ENCODE results near the gene APC2. TPM values are rescaled to one million over a fixed set of nuclear protein-coding genes. Genes with fewer than 3 reads are reported as not detected.

APC2 gene
- total RNA-seq, 4 donors from 2014 or later = 0.11 to 1.1 (median 0.23) TPM; not detected in 1

DNA sequence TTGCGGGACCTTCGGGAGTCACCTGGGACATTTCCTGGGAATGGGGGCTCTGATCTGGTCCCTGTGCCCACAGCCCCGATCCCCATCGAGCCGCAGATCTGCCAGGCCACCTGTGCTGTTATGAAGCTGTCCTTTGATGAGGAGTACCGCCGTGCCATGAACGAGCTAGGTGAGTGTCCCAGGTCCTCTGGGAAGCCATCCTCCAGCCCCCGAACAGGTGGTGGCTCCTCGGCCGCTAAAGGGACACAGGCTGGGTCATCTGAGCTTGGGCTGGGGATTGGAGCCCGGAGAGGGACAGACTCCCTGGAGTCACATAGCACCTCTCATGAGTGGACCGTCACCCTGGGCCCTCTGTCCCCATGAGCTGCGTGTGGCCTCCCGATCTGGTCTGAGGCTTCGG is 8.0 kb downstream of the APC2 start:
- 76 to 82% methylated on average over 9 to 14 of the region's 16 CpGs for WGBS, 2 donors
- DNase-seq (ENCODE audit: low spot score in 2 of 2) = no peak

DNA sequence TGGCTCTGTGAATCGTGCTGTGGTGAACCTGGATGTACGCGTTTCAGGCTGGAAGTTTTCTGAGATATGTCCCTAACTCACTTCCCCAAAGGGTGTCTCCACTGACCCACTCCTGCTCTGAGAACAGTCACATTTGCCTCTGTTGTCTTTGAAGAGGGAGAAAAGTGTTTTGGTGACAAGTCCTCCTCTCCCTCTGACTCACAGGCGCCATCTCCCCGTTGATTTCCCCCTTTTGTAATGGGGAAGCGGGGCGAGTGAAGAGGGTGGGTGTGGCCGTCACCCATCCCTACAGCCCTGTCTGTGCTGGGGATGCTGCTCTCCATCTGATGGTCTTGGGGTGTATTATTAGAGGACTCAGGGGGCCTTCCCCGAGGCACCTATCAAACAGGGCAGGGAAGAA is 9.6 kb downstream of the APC2 start:
- no peak for DNase-seq (ENCODE audit: low spot score in 2 of 2)
- intact Hi-C loops (cut with DNase I; ENCODE audit: low total_unique reads) = no loop called here
- TF ChIP-seq, protein P1, sequence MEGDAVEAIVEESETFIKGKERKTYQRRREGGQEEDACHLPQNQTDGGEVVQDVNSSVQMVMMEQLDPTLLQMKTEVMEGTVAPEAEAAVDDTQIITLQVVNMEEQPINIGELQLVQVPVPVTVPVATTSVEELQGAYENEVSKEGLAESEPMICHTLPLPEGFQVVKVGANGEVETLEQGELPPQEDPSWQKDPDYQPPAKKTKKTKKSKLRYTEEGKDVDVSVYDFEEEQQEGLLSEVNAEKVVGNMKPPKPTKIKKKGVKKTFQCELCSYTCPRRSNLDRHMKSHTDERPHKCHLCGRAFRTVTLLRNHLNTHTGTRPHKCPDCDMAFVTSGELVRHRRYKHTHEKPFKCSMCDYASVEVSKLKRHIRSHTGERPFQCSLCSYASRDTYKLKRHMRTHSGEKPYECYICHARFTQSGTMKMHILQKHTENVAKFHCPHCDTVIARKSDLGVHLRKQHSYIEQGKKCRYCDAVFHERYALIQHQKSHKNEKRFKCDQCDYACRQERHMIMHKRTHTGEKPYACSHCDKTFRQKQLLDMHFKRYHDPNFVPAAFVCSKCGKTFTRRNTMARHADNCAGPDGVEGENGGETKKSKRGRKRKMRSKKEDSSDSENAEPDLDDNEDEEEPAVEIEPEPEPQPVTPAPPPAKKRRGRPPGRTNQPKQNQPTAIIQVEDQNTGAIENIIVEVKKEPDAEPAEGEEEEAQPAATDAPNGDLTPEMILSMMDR (IDR thresholded peaks at IDR 0.05) = no peak
- no peak for TF ChIP-seq POLR2A (IDR thresholded peaks at IDR 0.05)
- no peak overlapping the region for H3K4me3 ChIP-seq (ENCODE audit: low read depth, poor library complexity, severe bottlenecking)
- WGBS, 2 donors = 76% methylated on average over 9 of the region's 9 CpGs

More for the DNA sequence above, 8.0 kb downstream of the APC2 start:
- H3K4me3 ChIP-seq (ENCODE audit: low read depth, poor library complexity, severe bottlenecking) = no peak overlapping the region
- intact Hi-C loops (cut with DNase I; ENCODE audit: low total_unique reads) = no loop called here
- TF ChIP-seq, protein P1 (IDR thresholded peaks at IDR 0.05) = no peak
- TF ChIP-seq POLR2A (IDR thresholded peaks at IDR 0.05) = no peak

DNA sequence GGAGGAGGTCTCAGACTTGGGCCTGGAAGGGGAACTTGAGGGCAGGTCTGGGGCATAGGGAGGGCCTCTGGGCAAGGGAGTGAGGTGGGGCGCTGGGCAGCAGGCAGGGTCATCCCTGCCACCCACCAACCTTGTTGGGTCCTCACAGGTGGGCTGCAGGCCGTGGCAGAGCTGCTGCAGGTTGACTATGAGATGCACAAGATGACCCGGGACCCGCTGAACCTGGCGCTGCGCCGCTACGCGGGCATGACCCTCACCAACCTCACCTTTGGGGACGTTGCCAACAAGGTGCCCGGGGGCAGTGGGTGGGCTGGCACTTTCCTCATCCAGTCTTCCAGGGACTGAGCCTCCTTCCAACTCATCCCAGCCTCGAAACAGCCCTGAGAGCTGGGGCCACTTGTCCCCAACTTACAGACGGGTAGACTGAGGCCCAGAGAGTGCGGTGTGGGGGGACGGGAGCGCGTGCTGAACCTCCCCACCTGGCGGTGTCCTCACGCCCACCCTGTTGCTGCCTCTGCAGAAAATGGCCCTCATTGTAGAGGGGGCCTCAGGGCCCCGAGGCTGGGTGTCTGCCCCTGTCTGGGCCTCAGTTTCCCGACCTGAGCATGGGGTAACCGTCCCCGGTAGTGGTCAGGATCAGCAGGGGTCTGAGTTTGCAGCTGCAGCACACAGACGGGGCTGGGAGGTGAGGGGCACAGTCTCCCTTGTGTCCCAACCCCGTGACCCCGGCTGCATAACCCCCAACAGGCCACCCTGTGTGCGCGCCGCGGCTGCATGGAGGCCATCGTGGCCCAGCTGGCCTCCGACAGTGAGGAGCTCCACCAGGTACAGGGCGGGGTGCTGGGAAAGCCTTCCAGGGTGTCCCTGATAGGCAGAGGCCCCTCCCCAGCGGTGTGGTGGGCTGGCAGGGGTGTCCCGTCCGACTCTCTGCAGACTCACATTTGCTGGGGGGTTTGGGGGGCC is 10.4 kb downstream of the APC2 start:
- no peak for TF ChIP-seq POLR2A (IDR thresholded peaks at IDR 0.05)
- TF ChIP-seq, protein P1 (IDR thresholded peaks at IDR 0.05) = no peak
- intact Hi-C loops (cut with DNase I; ENCODE audit: low total_unique reads) = no loop called here
- no peak overlapping the region for H3K4me3 ChIP-seq (ENCODE audit: low read depth, poor library complexity, severe bottlenecking)
- WGBS, 2 donors = 91 to 92% methylated on average over 20 to 23 of the region's 36 CpGs
- no peak for DNase-seq (ENCODE audit: low spot score in 2 of 2)

- TF ChIP-seq, protein P1 (IDR thresholded peaks at IDR 0.05) = no peak
- TF ChIP-seq POLR2A (IDR thresholded peaks at IDR 0.05) = no peak
- no peak overlapping the region for H3K4me3 ChIP-seq (ENCODE audit: low read depth, poor library complexity, severe bottlenecking)
- intact Hi-C loops (cut with DNase I; ENCODE audit: low total_unique reads) = no loop called here
- 94 to 95% methylated on average over 10 to 24 of the region's 24 CpGs for WGBS, 2 donors
- DNase-seq (ENCODE audit: low spot score in 2 of 2) = no peak
Measured at GRCh38 chr19:1461862-1462261, 11.9 kb downstream of the APC2 start.

DNA sequence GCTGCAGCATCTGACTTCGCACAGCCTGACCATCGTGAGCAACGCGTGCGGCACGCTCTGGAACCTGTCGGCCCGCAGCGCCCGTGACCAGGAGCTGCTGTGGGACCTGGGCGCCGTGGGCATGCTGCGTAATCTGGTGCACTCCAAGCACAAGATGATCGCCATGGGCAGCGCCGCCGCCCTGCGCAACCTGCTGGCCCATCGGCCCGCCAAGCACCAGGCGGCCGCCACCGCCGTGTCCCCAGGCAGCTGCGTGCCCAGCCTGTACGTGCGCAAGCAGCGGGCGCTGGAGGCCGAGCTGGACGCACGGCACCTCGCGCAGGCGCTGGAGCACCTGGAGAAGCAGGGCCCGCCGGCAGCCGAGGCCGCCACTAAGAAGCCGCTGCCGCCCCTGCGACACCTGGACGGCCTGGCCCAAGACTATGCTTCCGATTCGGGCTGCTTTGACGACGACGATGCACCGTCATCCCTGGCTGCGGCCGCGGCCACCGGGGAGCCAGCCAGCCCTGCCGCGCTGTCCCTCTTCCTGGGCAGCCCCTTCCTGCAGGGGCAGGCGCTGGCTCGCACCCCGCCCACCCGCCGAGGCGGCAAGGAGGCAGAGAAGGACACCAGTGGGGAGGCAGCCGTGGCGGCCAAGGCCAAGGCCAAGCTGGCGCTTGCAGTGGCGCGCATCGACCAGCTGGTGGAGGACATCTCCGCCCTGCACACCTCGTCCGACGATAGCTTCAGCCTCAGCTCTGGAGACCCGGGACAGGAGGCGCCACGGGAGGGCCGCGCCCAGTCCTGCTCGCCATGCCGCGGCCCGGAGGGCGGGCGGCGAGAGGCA is 15.5 kb downstream of the APC2 start:
- no peak overlapping the region for H3K4me3 ChIP-seq (ENCODE audit: low read depth, poor library complexity, severe bottlenecking)
- intact Hi-C loops (cut with DNase I; ENCODE audit: low total_unique reads) = no loop called here
- TF ChIP-seq, protein P1 (IDR thresholded peaks at IDR 0.05) = no peak
- no peak for TF ChIP-seq POLR2A (IDR thresholded peaks at IDR 0.05)
- DNase-seq (ENCODE audit: low spot score in 2 of 2) = no peak
- 28 to 66% methylated on average over 18 to 54 of the region's 83 CpGs for WGBS, 2 donors

Data from lower leg skin (tissue), 4 donors.